Breast epithelium (tissue), 3 donors: ENCODE results near the gene PSMD1.

Source experiments
- POLR2A ChIP-seq: fragments of 450-650 bp; IDR thresholded peaks from one replicate; pipeline ENCODE4 v1.6.1; 2016; ENCODE audit warnings: antibody characterized with exemption, mild to moderate bottlenecking, moderate library complexity
- TF ChIP-seq, protein P1 (sequence below), 3 donors: fragments of 450-650 bp; IDR thresholded peaks; one replicate each; pipeline ENCODE4 v1.5.1; 2016 to 2017; ENCODE audit warnings: antibody characterized with exemption in 3 of 3, mild to moderate bottlenecking in 3 of 3, moderate library complexity in 3 of 3

DNA sequence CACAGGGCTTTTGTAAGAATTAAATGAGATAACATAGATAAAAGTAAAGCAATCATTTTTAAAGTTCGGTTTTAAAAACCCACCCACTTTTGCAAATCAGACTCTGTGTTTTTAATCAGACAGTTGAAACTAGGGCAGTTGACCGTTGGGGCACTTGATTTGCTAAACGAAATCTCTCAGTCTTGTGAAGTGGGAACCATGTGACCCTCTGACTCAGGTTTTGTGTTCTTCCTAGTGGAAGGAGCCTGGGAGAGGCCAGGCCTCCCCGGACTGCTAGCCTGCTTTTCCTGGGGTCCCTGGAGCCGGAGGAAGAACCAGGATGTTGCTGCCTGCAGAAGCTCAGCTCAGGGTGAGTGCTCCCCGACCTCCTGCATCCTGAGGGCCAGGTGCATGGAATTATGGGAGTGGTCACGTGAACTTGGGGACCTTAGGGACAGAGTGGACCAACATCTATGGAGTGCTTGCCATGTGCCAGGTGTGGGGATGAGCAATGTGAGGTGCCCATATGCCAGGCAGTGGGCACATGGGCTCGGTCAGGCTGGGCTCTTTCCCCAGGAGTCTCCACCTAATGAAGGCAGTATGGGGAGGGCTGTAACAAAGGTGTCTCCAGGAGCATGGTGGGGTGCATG is 15.5 kb upstream of the PSMD1 start:
- TF ChIP-seq, protein P1, sequence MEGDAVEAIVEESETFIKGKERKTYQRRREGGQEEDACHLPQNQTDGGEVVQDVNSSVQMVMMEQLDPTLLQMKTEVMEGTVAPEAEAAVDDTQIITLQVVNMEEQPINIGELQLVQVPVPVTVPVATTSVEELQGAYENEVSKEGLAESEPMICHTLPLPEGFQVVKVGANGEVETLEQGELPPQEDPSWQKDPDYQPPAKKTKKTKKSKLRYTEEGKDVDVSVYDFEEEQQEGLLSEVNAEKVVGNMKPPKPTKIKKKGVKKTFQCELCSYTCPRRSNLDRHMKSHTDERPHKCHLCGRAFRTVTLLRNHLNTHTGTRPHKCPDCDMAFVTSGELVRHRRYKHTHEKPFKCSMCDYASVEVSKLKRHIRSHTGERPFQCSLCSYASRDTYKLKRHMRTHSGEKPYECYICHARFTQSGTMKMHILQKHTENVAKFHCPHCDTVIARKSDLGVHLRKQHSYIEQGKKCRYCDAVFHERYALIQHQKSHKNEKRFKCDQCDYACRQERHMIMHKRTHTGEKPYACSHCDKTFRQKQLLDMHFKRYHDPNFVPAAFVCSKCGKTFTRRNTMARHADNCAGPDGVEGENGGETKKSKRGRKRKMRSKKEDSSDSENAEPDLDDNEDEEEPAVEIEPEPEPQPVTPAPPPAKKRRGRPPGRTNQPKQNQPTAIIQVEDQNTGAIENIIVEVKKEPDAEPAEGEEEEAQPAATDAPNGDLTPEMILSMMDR (IDR thresholded peaks at IDR 0.05) = no peak
- no peak for TF ChIP-seq POLR2A
